GM20431 (cell line): ENCODE results near the gene NR4A2.

Experiments used
- in situ Hi-C: fragments of 300-500 bp; cut with MseI, MboI; formaldehyde crosslinking; loops from one replicate; pipeline ENCODE4 v1.15.0; 2020; ENCODE audit warnings: low sequenced_read_pairs; ENCODE audit not compliant: unreplicated experiment

The NR4A2 gene

DNA sequence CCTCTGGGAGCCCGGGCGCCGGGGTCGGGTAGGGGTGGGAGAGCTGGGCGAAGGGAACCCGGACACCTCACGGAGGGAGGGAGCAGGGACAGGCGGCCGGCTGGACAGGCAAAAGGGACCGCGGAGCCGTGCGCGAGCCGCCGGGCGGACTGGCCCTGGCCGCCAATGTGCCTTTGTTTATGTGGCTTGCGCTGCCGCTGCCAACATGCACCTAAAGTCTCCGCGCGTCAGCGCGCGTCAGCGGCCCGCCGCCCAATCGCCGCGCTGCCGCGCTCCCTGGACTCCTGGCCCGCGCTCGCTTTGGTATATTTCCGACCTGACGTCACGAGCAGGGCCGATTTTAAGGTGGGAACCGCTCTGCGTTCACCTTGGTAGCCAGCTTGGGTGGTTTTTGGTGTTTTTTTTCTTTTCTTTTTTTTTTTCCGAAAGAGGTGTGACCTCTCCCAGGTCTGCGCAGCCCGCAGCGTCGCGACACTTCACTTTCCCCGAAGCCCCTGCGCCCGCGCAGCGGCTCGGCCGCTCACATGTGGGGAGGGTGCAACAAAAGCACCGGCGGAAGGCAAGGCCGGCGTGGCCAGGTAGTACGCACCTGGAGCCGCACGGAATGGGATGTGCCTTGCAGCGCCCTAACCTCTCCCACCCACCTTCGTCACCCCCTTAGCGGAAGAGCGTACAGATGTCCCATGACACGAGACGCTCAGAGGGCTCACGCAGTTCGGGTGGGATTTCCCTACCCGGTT is at the start of gene NR4A2:
Gene NR4A2 (minus strand): TSS at position 188 of the 740 bp plus-strand sequence. CDS start 2,535 bp downstream, outside the sequence.
- in situ Hi-C loops = no loop called here

DNA sequence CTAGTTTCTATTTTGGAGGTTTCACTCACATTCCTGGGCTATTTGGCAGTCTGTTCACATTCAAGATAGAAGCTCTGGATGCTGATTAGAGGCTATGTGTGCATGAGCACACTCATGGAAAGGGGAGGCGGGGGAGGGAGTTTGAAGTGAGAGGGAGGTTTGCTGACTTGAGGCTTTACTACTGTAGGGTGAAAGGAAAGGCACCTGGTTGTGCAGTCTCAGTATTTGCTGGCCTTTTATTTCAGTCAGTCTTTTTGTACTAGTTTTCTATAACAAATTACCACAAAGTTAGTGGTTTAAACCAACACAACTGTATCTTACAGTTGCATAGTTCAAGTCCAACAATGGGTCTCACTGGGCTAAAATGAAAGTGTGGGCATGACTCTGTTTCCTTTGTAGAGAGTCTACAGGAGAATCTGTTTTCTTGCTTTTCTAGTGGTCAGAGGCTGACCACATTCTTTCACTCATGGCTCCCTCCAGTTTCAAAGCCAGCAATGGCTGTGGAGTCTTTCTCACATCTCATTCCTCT is 47.7 kb upstream of the NR4A2 start:
- in situ Hi-C loops = no loop called here

DNA sequence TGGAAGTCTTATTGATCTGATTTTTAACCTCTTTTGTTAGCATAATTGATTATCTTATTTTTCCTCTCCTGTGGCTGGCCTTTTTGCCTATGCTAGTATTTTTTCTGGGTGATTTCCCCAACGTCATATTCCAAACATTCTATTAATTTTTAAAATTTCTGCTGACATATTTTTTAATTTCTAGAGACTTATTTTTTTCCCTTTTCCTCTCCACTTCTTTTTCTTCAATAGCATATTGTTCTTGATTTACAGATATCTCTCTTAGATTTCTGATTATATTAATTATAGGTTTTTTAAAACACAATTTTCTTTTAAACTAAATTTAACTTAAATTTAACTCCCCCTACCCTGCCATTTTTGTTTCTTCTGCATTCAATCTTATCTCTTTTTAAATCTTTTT is 47.2 kb upstream of the NR4A2 start:
- in situ Hi-C loops = no loop called here

DNA sequence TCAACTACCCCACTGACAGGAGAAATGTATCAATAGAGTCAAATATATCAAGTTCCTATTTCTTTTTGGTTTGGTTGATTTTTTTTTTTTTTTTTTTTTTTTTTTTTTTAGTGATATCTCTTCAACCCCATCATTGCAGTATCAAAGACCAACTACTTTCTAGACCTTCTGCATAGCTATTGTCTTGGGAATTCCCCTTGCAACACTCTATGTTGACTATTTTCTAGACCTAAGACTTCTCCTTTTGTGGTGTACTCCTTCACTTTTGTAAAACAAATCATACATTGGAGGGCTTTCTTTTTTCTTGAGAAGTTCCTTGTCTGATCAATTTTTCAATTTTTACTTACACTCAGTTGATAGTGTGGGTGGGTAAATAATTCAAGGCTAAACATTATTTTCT is 46.5 kb upstream of the NR4A2 start:
- in situ Hi-C loops = no loop called here

DNA sequence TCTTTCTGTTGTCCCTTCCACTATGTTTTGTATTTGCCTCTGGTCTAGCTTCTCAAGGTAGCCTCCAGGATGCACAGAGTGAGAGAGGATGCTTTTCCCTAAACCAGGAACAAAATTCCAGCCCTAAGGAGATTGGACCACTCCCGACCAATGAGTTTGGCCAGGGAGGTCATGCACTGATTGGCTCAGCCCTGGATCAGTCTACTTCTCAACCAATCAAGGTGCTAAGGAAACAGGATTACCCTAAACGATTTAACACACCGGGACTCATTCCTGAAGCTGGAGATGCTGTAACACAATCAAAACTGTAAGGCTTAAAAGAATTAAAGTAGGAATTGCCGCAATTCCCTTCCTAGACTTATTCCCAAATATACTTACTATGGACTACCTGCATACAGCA is 34.2 kb upstream of the NR4A2 start:
- in situ Hi-C loops = no loop called here

DNA sequence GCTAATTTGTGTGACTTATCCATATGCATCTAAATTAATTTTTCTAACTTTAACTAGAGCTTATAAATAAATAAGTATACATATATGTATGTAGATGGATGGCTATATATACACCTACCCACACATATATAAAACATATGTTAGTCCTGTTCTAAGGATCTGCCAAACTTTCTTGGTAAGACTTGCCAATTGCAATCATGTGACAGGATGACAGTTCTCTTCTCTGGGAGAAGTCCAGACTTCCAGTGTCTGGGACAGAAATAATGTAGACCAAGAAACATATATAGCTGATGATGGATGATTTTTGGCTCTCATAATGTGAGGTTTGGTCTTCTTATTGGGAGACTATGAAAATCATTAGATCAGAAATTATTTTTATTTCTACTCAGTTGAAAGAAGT is 30.6 kb upstream of the NR4A2 start:
- in situ Hi-C loops = no loop called here

DNA sequence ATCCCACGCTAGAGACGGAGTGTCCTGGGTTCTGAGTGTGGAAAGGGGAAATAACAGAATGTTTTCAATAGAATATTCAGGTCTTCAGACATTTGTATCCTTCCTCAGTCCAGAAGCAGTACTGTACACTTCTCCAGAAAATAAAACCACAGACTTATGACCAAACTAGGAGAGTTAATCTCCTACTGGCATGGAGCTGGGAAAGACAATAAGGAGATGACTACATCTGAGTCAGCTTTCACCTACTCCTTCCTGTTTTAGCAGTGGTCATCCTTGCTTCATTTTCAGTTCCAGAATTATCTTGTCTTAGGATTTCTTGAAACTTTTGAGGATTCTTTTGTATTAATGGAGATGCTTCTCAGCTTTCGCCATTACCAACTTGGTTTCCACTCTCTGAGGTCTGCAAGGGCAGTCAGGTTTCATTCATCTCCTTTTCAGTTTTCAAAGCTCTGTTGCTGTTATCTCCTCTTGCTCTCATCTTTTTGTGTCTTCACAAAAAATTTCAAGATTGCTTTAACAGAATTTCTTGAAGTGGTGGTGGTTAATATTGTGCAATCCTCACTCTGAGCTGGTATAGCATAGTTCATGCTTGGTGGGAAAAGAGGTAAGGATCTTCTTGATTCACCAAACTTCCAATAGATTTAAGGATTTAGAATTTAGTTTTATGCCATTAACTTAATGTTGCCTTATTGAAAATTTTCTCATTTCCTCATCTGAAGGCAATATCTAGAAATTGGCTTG is 23.7 kb upstream of the NR4A2 start:
- in situ Hi-C loops = no loop called here

DNA sequence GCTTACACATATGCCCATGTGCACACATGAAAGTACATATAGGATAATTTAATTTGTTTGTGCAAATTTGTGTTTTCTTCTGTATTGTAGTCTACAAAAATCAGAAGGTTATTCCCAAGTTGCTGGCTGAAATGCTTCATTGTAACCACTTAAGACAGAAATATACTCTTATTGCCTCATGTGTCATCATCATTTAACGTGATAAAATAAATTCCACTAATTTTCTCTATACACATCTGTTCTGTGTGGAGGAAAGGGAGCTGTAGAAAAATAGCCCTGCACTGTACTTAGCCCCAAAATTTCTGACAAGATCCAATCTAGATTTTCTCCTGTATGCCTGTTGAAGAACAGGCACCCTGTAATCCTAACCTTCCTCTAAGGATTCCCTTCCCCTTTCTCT is 20.4 kb upstream of the NR4A2 start:
- in situ Hi-C loops = no loop called here

DNA sequence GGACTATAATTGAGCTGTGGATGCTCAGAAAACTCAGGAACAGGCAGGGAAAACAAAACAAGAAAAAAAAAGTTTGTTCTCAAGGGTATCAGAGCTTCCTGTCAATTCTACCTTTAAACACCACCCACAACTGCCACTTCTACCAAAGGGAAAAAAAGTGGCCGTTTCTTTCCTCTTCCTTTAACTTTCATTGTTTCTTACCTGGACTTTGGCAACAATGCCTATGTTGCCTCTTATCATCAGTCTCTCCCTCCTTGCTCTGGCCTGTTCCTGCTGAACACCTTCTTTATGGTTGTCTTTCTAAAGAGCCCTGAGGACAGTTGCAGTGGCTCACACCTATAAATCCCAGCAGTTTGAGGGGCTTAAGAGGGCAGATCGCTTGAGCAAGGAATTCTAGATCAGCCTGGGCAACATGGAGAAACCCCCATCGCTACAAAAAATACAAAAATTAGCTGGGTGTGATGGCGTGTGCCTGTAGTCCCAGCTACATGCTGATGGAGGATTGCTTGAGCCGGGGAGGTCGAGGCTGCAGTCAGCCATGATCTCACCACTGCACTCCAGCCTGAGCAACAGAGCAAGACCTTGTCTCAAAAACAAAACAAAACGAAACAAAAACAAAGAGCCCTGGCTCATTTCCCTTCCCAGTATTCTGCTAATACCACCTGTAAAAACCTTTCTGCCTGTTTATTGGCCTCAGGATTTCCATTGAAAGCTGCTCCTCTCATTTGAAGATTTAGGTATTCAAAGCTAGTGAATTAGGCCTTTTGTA is 18.0 kb upstream of the NR4A2 start:
- in situ Hi-C loops = no loop called here

DNA sequence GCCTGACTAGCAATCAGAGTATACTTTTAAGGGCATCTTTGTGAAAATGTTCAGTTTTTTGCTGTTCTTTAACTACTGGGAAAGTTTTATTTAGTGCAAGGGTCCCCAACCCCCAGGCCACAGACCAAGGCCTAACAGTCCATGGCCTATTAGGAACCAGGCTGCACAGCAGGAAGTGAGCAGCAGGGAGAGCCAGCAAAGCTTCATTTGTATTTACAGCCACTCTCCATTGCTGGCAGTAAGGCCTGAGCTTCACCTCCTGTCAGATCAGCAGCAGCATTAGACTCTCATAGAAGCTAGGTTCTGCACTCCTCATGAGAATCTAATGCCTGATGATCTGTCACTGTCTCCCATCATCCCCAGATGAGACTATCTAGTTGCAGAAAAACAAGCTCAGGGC is 17.1 kb upstream of the NR4A2 start:
- in situ Hi-C loops = no loop called here

DNA sequence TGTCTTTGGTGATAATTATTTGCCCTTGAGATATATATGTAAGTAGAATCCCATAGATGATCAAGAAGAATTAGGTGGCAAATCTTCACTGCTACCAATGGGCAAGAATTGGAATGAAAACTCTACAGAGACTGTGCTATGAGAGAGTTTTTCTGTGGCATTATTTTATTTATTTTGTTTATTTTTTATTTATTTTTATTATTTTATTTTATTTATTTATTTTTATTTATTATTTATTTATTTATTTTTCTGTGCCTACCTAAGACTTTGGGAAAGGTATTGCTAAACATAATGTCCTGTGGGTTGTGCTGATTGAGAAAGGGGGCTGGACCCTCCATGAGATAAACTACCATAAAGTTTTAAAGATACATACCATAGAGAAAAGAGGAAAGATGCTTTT is 16.6 kb upstream of the NR4A2 start:
- in situ Hi-C loops = no loop called here

DNA sequence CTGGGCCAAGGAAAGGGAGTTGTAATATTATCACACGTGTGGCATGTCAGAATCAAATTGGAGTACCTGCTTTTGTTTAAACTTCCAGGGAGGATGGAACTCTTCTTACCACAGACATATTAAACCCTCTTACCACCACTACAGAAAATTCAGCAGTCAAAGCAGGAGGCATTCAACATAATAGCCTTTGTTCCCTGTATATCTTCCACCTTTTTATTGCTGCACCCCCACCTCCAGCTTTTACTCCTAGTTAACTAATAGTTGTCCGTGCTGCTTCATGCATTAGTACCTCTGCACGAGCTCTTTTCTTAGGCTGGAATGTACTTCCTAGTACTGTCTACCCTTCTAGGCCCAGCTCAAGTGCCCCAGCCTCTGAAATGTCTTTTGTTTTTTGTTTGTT is 14.9 kb upstream of the NR4A2 start:
- in situ Hi-C loops = no loop called here

DNA sequence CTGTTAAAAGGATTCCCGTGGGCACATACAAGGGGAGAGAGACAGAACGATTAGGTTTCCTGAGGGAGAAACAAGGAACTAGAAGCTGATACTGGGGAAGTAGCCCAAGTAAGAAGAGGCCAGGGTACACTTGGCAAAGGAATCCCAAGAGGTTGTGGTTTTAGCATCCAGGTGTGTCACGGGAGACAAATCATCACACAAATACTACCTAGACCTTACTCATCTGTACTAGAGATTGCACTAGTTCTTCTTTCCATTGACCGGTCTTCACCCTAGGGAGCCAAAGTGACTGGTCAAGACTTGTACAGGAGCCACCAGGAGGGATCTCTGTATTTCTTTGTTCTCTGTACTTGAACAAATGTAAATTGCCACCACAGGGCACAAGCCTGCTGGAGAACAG is 14.2 kb upstream of the NR4A2 start:
- in situ Hi-C loops = no loop called here

DNA sequence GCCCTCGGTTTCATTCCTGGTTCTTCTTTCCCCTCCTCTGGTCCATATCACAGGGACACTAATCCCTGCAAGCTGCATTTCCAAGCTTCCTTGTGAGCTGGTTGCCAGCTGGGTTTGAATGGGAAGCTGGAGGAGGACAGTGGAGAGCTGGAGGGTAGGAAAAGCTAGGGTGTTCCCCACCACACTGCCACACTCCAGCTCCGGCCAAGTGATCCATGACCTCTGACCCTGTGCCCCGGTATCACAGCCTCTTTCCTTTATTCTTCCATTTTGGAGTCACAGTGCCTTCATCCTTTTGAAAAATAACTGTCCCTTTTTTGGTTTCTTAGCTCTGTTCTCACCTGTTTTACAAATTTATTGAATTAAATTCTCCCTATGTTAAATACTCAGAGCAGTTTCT is 13.1 kb upstream of the NR4A2 start:
- in situ Hi-C loops = no loop called here

DNA sequence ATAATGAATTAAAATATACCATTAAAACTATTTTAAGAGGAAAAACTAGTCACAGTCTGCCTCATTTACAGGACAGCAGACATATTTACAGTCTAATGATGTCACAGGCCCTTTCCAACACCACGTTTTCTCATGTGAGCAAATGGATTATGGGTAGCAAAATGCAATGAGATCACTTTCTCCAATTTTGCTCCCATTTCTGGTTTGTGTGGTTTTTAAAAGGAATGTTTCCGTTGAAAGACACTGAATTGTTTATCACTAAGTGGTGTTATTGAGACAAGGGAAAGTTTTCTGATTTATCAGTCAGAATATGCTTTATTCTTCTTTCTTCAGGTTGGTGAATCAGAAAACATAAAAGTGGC is 11.4 kb upstream of the NR4A2 start:
- in situ Hi-C loops = no loop called here

DNA sequence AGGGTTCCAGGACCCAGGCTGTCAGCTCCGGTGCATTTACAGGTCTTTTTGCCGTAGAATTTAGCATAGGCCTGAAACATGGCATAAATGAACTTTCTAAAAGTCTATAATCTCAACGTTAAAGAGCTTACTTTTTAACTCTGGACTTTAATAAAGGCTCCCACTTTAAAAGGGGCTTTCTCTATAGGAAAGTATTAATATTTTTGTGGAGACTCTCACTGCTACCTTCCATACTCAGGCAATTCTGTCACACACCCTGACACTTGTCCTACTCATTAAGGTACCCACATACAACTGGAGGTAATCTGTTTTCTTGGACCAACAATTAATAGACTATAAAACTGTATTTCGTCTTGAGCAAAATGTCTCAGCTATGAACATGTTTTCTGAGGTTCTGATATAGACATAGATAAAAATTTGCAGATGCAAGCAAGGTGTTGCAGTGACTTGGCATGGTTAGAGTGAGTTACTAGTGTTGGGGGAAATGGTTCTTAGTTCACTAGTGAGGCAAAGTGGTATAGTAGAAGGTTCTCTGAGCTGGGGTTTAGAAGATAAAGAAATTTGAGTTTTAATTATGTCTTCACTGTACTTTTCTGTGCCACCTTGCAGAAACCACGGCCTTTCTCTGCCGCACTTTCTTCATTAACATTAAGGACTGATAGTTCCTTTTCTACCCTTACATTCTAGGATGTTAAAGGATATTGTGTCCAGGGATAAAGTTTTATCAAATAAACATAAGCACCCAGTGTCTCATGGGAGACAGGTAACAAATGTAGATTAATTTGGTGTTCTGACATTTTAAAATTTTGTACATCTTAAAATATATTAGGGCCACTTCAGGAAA is 10.8 kb upstream of the NR4A2 start:
- in situ Hi-C loops = no loop called here

DNA sequence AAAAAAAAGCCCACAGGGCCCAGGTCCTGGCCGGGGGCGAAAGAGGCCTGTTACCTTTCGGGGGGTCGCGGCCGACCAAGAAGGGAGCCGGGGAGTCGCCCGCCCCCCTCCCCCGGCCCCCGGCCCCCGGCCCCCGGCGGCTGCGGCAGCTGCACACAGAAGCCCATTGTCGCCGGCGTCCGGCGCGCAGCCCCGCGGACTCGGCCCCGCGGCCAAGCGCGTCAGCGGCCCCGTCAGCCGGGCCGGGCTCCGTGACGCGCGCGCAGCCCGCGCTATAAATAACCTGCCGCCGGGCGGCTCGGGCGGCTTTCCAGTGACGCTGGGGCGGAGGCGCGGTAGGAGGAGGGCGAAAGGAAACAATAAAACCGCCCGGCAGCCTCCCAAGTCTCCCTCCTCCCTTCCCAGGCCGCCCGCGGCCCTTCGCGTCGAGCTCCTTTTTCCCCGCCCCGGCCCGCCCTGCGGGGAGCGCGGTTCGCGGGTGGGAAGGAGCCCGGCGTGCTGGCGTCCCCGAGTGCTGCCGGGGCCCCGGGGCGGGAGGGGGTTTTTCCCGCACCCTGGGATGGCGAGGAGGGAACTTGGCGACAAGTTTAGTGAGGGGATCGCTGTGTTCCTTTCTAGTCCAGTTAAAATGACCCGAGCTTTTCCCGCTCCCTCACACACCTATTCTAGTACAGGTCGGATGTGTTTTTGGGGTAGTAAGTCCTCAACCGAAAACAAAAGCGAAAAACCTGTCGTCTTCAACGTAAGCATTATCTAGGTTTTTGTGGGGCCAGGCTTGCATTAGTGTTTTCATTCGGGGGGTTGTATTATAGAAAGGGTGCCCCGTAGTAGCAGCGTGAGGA is 10.0 kb upstream of the NR4A2 start:
- in situ Hi-C loops = no loop called here

DNA sequence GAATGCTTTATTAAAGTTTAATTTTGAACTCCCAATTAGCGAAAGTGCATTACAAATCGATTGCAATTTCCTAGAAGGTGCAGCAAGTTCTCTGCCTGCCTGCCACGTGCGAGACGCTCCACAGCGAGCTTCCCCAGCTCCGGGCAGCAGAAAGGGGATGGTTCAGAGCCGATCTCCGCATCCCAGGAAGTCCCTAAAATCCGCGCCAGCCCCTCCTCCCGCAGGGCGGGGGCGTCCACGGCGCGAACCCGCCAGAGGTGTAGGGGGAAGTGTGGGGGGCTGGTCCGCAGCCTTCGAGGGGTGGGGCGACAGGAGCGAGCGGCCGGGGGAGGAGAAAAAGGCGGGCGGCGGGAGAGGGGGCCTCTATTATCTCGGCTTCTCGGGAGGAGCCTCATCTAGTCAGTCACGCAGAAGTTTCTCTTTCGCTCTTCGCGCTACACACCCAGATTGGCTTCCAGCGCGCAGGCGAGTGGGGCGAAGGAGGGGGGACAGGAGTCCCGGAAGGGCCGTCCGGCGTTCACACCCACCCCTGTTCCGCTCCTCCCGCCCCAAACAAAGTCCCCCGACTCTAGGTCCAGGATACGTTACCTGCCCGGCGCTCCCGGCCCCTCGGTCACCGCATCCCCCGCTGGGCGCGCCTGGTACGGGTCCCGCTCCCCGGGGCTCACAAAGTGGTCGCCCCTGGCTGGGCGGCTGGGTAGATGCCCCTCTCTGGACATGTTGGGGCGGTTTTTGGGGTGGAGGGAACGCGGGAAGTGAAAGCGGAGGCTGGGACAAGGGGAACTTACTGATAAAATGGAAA is 9.1 kb upstream of the NR4A2 start:
- in situ Hi-C loops = no loop called here
